Testis (tissue), 3 donors: ENCODE results near the gene ZBTB20. TPM values are rescaled to one million over a fixed set of nuclear protein-coding genes. Genes with fewer than 3 reads are reported as not detected.
A peak's percentile ranks its signal among the peaks of the same experiment; 100 is the strongest.

Experiments used
- DNase-seq: peaks from one replicate; pipeline ENCODE4 v3.0.0-alpha.2; 2019
- H3K27ac ChIP-seq, 2 donors: fragments of 200-600 bp; sonication (generic); one replicate each; pipeline ENCODE4 v1.5.1; 2019
- H3K27me3 ChIP-seq: fragments of 200-600 bp; sonication (generic); one replicate; pipeline ENCODE4 v1.5.1; 2019
- H3K36me3 ChIP-seq: fragments of 200-600 bp; sonication (generic); one replicate; pipeline ENCODE4 v1.5.1; 2017; ENCODE audit warnings: low read depth; ENCODE audit errors: missing control alignments
- H3K4me1 ChIP-seq: fragments of 200-600 bp; sonication (generic); one replicate; pipeline ENCODE4 v1.5.1; 2019
- H3K4me3 ChIP-seq, 2 donors: fragments of 200-600 bp; sonication (generic); one replicate each; pipeline ENCODE4 v1.5.1; 2017 to 2019
- H3K9me3 ChIP-seq: fragments of 200-600 bp; sonication (generic); one replicate; pipeline ENCODE4 v1.5.1; 2017
- POLR2A ChIP-seq: fragments of 450-650 bp; IDR thresholded peaks from one replicate; pipeline ENCODE4 v1.6.1; 2017; ENCODE audit warnings: antibody characterized with exemption, mild to moderate bottlenecking, moderate library complexity
- WGBS, 2 donors: methylation state at CpG; one replicate each; pipeline ENCODE4 v1.1.5; 2018; 5-methylcytosine and 5-hydroxymethylcytosine counted together
- intact Hi-C: fragments of 100-400 bp; cut with DNase I; formaldehyde crosslinking; loops from one replicate; pipeline ENCODE4 v1.15.1; 2023; ENCODE audit warnings: low total_unique reads
- polyA plus RNA-seq: library from polyadenylated mRNA; stranded (reverse); fragments of 350-450 nt; fragmentation: Illumina TruSeq; extraction: RNeasy Lipid Tissue Mini Kit (QIAGEN cat#74804); gene quantifications from one replicate; pipeline ENCODE4 v1.2.3, GENCODE V29; 2014; ENCODE audit warnings: low read depth, low replicate concordance; ENCODE audit not compliant: insufficient read depth
- total RNA-seq, 2 donors: library from RNA; depleted of rRNA; stranded (reverse); fragments of >200 nt; gene quantifications; one replicate each; pipeline ENCODE4 v1.2.3, GENCODE V29; 2016
- TF ChIP-seq, protein P1 (sequence below), 3 experiments: fragments of 450-650 bp in 2 of 3; fragments of 200-600 bp in 1 of 3; sonication (generic) in 1 of 3; IDR thresholded peaks; one replicate each; pipeline ENCODE4 v1.5.1; 2016 to 2019; ENCODE audit warnings: antibody characterized with exemption in 3 of 3, mild to moderate bottlenecking in 2 of 3, moderate library complexity in 1 of 3

The ZBTB20 gene
- total and polyA plus RNA-seq, 3 donors from 2014 or later, result 36.8 to 179 (median 126) TPM

DNA sequence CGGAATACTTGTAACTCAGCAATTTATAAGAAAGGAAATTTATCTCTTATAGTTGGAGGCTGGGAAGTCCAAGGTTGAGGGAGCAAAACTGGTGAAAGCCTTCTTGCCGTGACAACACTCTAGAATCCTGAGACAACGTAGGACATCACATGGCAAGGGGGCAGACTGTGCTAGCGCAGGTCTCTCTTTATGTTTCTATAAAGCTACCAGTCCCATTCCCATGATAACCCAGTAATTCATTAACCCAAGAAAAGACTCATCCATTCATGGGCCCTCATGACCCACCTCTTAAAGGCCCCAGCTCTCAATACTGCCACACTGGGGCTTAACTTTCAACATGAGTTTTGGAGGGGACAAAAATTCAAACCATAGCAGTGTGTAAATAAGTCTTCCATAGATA, 260.2 kb downstream of the ZBTB20 start:
- intact Hi-C loops, result no loop called here
- no peak for DNase-seq
- Histone ChIP-seq H3K9me3 (no peaks in the 10 kb centered on the region), H3K27ac (no peak overlapping the region), H3K4me1 (no peaks in the 10 kb centered on the region), H3K36me3 (no peaks in the 10 kb centered on the region), H3K4me3 (no peak overlapping the region), H3K27me3 (no peaks in the 10 kb centered on the region)
- WGBS, 2 donors, result 91 to 93% methylated on average over 4 of the region's 4 CpGs
- TF ChIP-seq, protein P1, sequence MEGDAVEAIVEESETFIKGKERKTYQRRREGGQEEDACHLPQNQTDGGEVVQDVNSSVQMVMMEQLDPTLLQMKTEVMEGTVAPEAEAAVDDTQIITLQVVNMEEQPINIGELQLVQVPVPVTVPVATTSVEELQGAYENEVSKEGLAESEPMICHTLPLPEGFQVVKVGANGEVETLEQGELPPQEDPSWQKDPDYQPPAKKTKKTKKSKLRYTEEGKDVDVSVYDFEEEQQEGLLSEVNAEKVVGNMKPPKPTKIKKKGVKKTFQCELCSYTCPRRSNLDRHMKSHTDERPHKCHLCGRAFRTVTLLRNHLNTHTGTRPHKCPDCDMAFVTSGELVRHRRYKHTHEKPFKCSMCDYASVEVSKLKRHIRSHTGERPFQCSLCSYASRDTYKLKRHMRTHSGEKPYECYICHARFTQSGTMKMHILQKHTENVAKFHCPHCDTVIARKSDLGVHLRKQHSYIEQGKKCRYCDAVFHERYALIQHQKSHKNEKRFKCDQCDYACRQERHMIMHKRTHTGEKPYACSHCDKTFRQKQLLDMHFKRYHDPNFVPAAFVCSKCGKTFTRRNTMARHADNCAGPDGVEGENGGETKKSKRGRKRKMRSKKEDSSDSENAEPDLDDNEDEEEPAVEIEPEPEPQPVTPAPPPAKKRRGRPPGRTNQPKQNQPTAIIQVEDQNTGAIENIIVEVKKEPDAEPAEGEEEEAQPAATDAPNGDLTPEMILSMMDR (IDR thresholded peaks at IDR 0.05), result no peak
- no peak for TF ChIP-seq POLR2A

DNA sequence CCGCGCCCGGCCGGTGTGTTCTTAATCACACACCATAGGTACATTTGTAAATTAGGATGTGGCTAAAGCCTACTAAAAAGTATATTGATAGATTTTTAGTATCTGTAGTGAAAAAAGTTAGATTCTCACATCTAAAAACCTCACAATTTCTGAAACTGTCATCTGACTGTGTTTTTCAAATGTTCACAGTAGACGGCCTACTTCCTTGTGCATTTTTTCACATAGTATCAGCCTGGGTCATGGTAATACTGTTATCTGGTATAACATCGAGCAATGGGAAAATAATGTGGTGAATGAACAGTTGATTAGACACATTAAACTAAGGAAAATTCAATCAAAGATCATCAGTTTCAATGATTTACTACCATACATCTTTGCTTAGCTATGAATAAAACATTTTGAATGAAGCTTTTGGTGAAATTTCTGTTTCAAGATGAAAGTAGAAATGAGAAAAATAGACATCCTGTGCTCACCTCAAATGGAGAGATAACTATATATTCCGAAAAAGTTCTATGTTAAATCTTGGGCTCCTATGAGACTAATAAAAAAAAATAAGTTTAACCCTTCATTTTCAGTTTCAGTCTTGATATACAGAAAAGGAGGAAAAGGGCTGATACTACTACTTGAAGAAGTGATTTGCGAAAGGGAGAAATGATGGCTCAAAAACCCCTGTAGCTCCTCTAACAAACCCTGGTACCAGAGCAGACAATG, 262.7 kb downstream of the ZBTB20 start:
- no peaks in the 10 kb centered on the region for H3K9me3 ChIP-seq
- H3K27me3 ChIP-seq, result no peaks in the 10 kb centered on the region
- H3K4me3 ChIP-seq, result no peak overlapping the region
- intact Hi-C loops, result no loop called here
- TF ChIP-seq POLR2A, result no peak
- TF ChIP-seq, protein P1 (IDR thresholded peaks at IDR 0.05), result no peak
- no peak for DNase-seq
- H3K4me1 ChIP-seq, result peaks cover 3% of the 10 kb centered on the region
- WGBS, 2 donors, result 83 to 87% methylated on average over 8 of the region's 8 CpGs
- no peak overlapping the region for H3K27ac ChIP-seq
- no peaks in the 10 kb centered on the region for H3K36me3 ChIP-seq

DNA sequence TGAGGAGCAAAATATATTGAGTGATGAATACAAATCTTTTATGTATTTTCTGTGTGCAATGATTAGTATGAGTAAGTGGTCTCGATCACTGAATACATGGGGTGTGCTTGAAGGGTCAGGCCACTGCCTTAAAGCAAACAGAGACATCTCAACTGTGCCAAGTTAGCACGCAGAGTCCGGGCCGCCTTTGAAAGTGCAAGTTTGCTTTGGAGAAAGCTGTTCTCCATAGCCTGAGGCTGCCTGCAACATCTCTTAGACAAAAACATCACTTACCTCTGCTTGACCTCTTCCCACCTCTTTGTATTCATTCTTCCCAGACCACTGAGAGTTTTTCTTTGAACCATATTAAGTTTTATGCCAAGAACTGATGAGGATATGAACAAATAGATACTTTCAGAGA, 267.0 kb downstream of the ZBTB20 start:
- Histone ChIP-seq H3K4me1 (peaks cover 3% of the 10 kb centered on the region), H3K9me3 (no peaks in the 10 kb centered on the region), H3K36me3 (no peaks in the 10 kb centered on the region), H3K27me3 (no peaks in the 10 kb centered on the region), H3K27ac (no peak overlapping the region), H3K4me3 (no peak overlapping the region)
- TF ChIP-seq, protein P1 (IDR thresholded peaks at IDR 0.05), result no peak
- TF ChIP-seq POLR2A, result no peak
- DNase-seq, result no peak
- intact Hi-C loops, result no loop called here
- 34 to 45% methylated on average over 4 of the region's 4 CpGs for WGBS, 2 donors

DNA sequence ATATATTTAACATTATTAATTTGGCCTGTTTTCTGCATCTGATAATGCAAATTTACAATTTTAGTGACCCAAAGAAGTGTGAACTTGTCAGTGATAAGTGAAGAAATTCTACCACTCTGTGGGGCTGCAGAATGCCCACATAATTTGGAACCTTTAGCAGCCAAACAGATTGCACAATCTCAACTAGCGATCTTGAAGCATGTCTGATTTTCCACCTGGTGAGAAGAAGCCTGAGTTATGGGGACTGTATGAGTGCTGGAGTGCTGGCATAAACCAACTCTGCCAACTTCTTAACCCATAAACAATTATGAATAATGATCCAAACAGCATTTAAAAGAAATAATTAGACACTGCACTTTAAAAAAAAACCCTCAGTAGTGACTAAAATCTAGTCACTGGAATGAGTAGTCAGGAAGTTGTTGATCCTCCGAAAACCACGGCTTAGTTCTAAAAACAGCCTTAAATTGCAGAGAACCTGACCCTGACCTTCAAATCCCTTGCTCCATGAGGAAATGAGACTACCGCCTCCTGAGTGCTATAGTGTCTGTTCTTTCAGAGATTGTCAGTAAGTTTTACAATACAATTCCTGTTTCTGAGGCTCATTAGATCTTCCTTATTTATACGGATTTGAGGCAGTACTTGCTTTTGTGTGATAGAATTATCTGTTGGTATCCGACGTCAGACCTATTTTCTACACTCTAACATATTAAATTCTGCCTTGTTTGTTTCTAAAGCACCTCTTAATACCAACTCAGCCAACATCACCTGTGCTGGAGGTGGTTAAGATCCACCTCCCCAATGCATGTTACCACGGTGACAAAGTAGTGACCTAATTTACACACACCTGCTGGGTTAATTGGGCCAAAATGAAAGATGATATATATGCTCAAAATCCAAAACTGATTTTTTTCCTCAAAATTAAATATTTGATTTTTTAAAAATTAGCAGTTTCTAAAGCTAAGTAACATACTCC, 267.7 kb downstream of the ZBTB20 start:
- intact Hi-C loops, result no loop called here
- no peak overlapping the region for H3K4me3 ChIP-seq
- TF ChIP-seq, protein P1 (IDR thresholded peaks at IDR 0.05), result no peak
- no peak for TF ChIP-seq POLR2A
- peak overlapping the region in 1 of 2 donors; percentile 12 for H3K27ac ChIP-seq
- H3K27me3 ChIP-seq, result no peaks in the 10 kb centered on the region
- WGBS, 2 donors, result 36 to 45% methylated on average over 8 of the region's 8 CpGs
- no peaks in the 10 kb centered on the region for H3K36me3 ChIP-seq
- DNase-seq, result peak; percentile 17
- peaks cover 5% of the 10 kb centered on the region for H3K4me1 ChIP-seq
- H3K9me3 ChIP-seq, result no peaks in the 10 kb centered on the region
